HTERT RPE-1 (cell line): ENCODE measurements around the gene SMIM31.

ENCODE experiments used
- in situ Hi-C: fragments of 300-500 bp; cut with MboI; formaldehyde crosslinking; loops from 4 replicates; pipeline ENCODE4 v1.14.3; 2020; ENCODE audit warnings: low sequenced_read_pairs

Gene SMIM31

GRCh38 chr4:164753873-164754488 lies at the start of gene SMIM31:
Gene SMIM31 (plus strand): TSS chr4:164754131. CDS start chr4:164770444, 16,313 bp downstream.
- in situ Hi-C loops = no loop called here

- in situ Hi-C loops = no loop called here
Observed at GRCh38 chr4:164706675-164707074, 47.3 kb upstream of the SMIM31 start.

- in situ Hi-C loops = no loop called here
Observed at GRCh38 chr4:164716901-164717300, 37.0 kb upstream of the SMIM31 start.

GRCh38 chr4:164718827-164719226 lies 35.1 kb upstream of the SMIM31 start:
- in situ Hi-C loops = no loop called here

- in situ Hi-C loops = no loop called here
Observed at GRCh38 chr4:164725066-164725465, 28.9 kb upstream of the SMIM31 start.

- in situ Hi-C loops = no loop called here
Observed at GRCh38 chr4:164730705-164731393, 23.1 kb upstream of the SMIM31 start.

GRCh38 chr4:164731827-164732474 lies 22.0 kb upstream of the SMIM31 start:
- in situ Hi-C loops = no loop called here

- in situ Hi-C loops = no loop called here
Observed at GRCh38 chr4:164734484-164734883, 19.4 kb upstream of the SMIM31 start.

GRCh38 chr4:164748375-164748774 lies 5.6 kb upstream of the SMIM31 start:
- in situ Hi-C loops = no loop called here

DNA sequence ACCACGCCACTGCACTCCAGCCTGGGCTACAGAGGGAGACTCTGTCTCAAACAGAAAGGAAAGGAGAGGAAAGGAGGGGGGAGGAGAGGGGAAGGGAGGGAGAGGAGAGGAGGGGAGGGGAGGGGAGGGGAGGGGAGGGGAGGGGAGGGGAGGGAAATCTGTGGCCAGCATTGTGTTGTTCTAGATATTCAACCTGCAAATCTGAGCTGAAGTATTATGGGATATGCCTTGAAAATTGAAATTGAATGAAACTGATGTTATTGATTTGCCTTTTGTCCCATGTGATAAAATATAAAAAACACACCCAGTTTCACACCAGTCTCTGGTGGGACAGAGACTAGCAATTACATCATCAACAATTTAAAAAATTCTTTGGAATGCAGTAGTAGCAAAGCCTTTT lies 1.5 kb downstream of the SMIM31 start:
- in situ Hi-C loops = no loop called here

GRCh38 chr4:164756686-164757085 lies 2.8 kb downstream of the SMIM31 start:
- in situ Hi-C loops = no loop called here

DNA sequence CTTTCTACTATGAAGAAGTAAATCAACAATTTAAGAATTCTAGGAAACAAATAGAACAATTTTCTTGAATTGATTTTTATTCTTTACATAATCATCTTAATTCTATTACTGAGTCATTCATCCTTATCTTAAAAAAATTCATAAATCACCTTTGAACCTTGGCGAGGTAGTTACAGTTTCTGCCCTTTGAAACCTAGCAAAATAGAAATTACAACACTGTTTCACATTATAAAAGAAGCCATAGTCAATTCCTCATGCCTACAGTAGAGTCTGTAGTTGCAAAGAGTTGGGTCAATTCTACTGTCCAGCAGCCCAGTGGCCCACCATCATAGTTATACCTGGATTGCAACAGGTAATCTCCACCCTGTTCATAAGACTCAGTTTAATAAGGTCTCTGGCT lies 7.3 kb downstream of the SMIM31 start:
- in situ Hi-C loops = no loop called here

GRCh38 chr4:164761746-164762275 lies 7.9 kb downstream of the SMIM31 start:
- in situ Hi-C loops = no loop called here

DNA sequence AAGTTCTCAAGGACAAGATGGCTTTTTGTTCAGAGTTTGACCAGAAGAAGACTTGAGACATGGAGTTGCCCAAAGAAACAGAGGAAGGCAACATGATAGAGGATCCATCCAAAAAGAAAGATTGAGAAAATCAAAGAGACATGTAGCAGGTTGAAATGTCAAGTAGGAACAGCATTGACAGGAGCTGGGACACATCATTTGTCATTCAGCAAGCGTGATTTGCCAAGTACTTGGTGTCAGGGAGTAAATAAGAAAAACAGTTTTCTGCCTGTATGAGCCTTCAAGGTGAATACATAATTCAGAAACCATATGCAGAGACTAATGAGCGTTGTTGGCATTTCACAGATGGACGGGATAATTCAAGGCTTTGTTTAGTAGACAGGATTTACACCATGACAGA lies 11.2 kb downstream of the SMIM31 start:
- in situ Hi-C loops = no loop called here

DNA sequence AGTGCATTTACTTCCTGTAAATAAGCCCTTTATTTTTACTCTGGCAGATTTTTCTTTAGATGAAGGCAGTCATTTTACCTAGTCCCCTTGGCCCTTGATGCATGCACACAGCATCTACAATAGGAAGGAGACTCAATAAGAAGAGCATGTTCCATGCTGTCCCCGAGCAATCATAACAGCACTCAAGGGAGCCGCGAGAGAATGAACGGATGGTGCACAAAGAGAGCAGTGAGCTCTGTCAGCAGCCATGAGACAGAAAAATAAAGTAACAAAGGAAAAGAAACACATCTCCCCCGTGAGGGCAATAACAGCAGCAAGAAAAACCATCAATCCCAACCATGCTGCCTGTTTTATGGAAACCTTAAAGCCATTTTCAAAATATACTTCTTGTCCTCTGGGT lies 11.9 kb downstream of the SMIM31 start:
- in situ Hi-C loops = no loop called here

DNA sequence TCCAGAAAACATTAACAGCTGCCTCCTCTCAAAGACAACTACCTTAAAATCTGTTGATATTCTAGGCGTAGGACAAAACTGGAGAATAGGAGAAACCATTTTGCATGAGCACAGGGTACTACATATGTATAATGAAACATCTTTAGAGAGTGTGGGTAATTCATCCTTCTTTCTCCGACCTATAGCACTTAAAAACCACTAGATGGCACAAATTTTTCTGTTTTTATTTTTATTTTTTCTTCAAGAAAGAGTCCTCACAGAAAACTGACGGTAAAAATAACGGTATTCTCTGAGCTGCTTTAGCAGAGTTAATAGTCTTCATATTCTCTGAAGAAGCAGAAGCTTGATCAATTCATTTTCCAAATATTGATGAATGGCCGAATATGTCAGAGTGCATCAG lies 14.6 kb downstream of the SMIM31 start:
- in situ Hi-C loops = no loop called here

- in situ Hi-C loops = no loop called here
Observed at GRCh38 chr4:164770010-164770724, 16.2 kb downstream of the SMIM31 start.

DNA sequence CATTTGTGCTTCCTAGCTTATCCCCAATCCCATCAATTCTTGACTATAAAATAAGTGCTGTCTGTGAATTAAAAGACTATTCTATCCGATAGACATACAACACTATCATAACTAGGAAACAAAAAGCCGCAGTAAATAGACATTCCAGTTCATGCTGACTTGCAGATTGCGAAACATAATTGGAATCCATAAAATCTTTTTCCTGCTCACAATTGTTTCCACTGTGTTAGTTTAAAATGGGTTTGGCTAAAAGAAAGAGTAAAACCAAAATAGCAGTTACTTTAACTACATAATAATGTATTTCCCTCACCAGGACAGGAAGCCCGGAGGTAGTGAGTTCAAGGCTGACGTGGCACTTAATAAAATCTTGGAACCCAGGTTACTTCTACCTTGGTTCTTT lies 17.2 kb downstream of the SMIM31 start:
- in situ Hi-C loops = no loop called here

- in situ Hi-C loops = no loop called here
Observed at GRCh38 chr4:164772076-164772475, 18.1 kb downstream of the SMIM31 start.

- in situ Hi-C loops = no loop called here
Observed at GRCh38 chr4:164779080-164779479, 25.1 kb downstream of the SMIM31 start.

DNA sequence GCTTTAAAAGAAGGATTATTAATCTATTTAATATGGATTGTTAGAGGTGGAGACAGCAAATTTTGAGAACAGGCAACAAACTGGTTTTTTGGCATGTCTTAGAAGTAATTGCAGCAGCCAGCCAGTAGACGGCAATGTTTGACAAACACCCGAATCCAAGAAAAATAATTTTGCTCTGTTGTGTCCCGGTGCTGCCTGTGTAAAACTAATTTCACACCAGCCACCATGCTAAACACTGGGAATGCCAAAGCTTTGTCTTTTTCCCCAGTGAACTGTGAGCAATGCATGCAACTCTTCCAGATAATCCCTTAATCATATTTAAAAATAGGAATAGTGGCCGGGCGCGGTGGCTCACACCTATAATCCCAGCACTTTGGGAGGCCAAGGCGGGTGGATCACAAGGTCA lies 25.9 kb downstream of the SMIM31 start:
- in situ Hi-C loops = no loop called here
